Measurements from ENCODE around the gene CASKIN1.

The CASKIN1 gene

GRCh38 chr16:2237493-2238149 is 41.2 kb upstream of the CASKIN1 start:
- H3K9me3 ChIP-seq (ENCODE audit: insufficient read depth, low read depth, low read length), result no peaks in the 10 kb centered on the region
- peaks cover 3% of the 10 kb centered on the region; the same call in 1 of the 2 replicates for H3K4me1 ChIP-seq (ENCODE audit: insufficient read depth, low read length)
- peaks cover 33% of the 10 kb centered on the region for H3K27me3 ChIP-seq (ENCODE audit: insufficient read depth, low read length)
- peaks cover 16% of the 10 kb centered on the region for H3K36me3 ChIP-seq (ENCODE audit: insufficient read depth, low read depth, low read length)
- no peak overlapping the region for H3K27ac ChIP-seq (ENCODE audit: low read length)
- H3K4me3 ChIP-seq (ENCODE audit: low read length), result peak overlapping the region; percentile 42; the same call in 1 of the 2 replicates
- no peak overlapping the region for H3K9ac ChIP-seq (ENCODE audit: low read depth, low read length)

DNA sequence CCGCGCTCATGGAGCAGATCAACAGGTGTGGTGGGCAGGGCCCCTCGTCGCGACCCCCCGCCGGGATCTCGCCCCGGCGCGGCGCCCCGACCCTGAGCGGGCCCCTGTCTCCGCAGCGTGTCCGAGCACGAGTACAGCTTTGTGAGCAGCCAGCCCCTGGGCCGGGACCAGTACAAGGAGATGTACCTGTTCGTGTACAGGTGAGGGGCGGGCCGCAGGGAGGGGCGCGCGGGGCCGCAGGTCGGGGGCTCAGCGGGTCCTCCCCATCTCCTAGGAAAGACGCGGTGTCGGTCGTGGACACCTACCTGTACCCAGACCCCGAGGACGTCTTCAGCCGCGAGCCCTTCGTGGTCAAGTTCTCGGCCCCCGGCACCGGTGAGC is 40.7 kb upstream of the CASKIN1 start:
- Histone ChIP-seq H3K9ac (ENCODE audit: low read depth, low read length) (no peak overlapping the region), H3K4me3 (ENCODE audit: low read length) (peak overlapping the region; percentile 42; the same call in 1 of the 2 replicates), H3K9me3 (ENCODE audit: insufficient read depth, low read depth, low read length) (no peaks in the 10 kb centered on the region), H3K4me1 (ENCODE audit: insufficient read depth, low read length) (peaks cover 3% of the 10 kb centered on the region; the same call in 1 of the 2 replicates), H3K27me3 (ENCODE audit: insufficient read depth, low read length) (peaks cover 33% of the 10 kb centered on the region), H3K36me3 (ENCODE audit: insufficient read depth, low read depth, low read length) (peaks cover 16% of the 10 kb centered on the region), H3K27ac (ENCODE audit: low read length) (no peak overlapping the region)

DNA sequence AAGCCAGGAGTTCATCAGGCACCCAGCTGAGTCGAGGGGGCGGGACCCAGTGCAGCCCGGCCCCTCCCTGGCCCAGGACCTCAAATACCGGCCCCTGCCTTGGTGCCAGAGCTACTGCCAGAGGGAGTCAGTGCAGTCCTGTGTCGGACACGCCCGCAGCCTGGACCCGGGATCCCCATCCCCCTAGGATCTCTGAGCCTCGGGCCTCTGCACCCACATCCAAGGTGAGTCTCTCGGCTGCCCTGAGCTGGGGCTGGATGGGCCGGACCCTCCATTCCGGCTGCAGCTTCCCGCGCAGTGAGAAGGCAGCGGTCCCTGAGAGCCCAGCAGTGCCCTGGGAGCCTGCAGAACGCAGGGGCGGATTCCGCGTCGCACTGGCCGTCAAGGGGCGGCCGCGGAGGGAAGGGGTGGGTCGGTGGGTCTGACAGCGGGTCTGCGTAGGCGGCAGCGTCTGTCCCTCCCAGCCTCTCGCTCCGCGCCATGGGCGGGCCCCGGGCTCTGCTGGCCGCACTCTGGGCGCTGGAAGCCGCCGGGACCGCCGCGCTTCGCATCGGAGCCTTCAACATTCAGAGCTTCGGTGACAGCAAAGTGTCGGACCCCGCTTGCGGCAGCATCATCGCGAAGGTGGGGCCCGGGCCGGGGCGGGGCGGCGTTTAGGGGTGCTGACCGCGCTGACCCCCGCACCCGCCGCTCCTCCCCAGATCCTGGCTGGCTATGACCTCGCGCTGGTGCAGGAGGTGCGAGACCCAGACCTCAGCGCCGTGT is 40.1 kb upstream of the CASKIN1 start, which contains the start of gene DNASE1L2:
TSS of gene DNASE1L2 (plus strand) at position 108 of the 765 bp plus-strand sequence. CDS start at position 481, 373 bp downstream.
- Histone ChIP-seq H3K9ac (ENCODE audit: low read depth, low read length) (no peak within 1 kb of the TSS), H3K9me3 (ENCODE audit: insufficient read depth, low read depth, low read length) (no peaks in the 10 kb centered on the region), H3K27ac (ENCODE audit: low read length) (no peak within 1 kb of the TSS), H3K4me3 (ENCODE audit: low read length) (peak within 1 kb of the TSS; percentile 42; the same call in 1 of the 2 replicates), H3K36me3 (ENCODE audit: insufficient read depth, low read depth, low read length) (peaks cover 20% of the 10 kb centered on the region), H3K27me3 (ENCODE audit: insufficient read depth, low read length) (peaks cover 33% of the 10 kb centered on the region), H3K4me1 (ENCODE audit: insufficient read depth, low read length) (peaks cover 3% of the 10 kb centered on the region; the same call in 1 of the 2 replicates)

DNA sequence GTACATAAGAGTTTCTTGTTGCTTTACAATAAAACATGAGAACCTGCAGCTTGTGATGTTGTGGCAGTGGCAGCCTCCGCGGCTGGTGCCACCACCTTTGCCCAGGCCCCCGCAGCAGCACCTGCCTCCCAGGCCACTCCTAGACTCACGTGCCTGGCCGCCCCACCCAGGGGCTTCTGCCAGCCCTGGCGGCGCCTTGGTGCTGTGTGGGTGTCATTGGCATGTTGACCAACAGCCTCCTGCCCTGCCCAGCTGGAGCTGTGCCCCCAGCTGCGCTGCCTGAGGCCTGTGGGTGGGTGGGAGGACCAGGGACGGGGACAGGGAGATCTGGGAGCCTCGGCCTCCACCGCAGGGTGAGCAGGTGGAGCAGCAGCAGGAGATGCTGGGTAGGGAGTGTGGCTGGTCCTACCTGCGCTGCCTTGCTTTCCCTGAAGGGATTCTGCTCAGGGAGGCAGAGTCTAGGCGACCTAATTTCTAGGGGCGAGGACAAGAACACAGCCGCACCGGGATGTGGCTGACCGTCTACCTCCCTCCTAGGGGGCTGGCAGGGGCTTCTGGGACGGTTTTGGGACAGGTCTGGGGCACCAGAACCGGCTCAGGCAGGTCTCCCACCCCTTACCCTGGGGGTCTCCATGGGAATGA is 39.4 kb upstream of the CASKIN1 start:
- Histone ChIP-seq H3K36me3 (ENCODE audit: insufficient read depth, low read depth, low read length) (peaks cover 25% of the 10 kb centered on the region), H3K4me1 (ENCODE audit: insufficient read depth, low read length) (peaks cover 3% of the 10 kb centered on the region; the same call in 1 of the 2 replicates), H3K9ac (ENCODE audit: low read depth, low read length) (no peak overlapping the region), H3K27me3 (ENCODE audit: insufficient read depth, low read length) (peaks cover 33% of the 10 kb centered on the region), H3K9me3 (ENCODE audit: insufficient read depth, low read depth, low read length) (no peaks in the 10 kb centered on the region), H3K27ac (ENCODE audit: low read length) (no peak overlapping the region), H3K4me3 (ENCODE audit: low read length) (no peak overlapping the region)

GRCh38 chr16:2235234-2235651 is 38.8 kb upstream of the CASKIN1 start:
- H3K27me3 ChIP-seq (ENCODE audit: insufficient read depth, low read length), result peaks cover 33% of the 10 kb centered on the region
- H3K36me3 ChIP-seq (ENCODE audit: insufficient read depth, low read depth, low read length), result peaks cover 25% of the 10 kb centered on the region
- H3K9me3 ChIP-seq (ENCODE audit: insufficient read depth, low read depth, low read length), result no peaks in the 10 kb centered on the region
- H3K9ac ChIP-seq (ENCODE audit: low read depth, low read length), result no peak overlapping the region
- no peak overlapping the region for H3K4me3 ChIP-seq (ENCODE audit: low read length)
- H3K27ac ChIP-seq (ENCODE audit: low read length), result no peak overlapping the region
- peaks cover 3% of the 10 kb centered on the region; the same call in 1 of the 2 replicates for H3K4me1 ChIP-seq (ENCODE audit: insufficient read depth, low read length)

DNA sequence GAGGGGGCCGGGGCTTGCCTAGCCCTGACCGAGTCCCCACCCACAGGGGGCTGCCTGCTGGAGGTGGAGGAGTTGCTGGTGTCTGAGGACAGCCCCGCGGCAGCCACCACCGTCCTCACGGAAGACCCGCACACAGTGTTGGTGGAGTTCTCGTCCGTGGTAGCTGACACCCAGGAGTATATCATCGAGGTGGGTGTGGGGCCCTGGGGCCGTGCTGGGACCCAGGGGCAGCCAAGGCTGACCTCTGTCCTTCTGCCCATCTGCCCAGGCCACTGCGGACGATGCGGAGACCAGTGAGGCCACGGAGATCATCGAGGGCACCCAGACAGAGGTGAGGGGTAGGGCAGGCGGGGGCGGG is 38.4 kb upstream of the CASKIN1 start:
- peaks cover 33% of the 10 kb centered on the region for H3K27me3 ChIP-seq (ENCODE audit: insufficient read depth, low read length)
- H3K4me1 ChIP-seq (ENCODE audit: insufficient read depth, low read length), result peaks cover 3% of the 10 kb centered on the region; the same call in 1 of the 2 replicates
- no peak overlapping the region for H3K4me3 ChIP-seq (ENCODE audit: low read length)
- H3K9me3 ChIP-seq (ENCODE audit: insufficient read depth, low read depth, low read length), result no peaks in the 10 kb centered on the region
- H3K36me3 ChIP-seq (ENCODE audit: insufficient read depth, low read depth, low read length), result peaks cover 23% of the 10 kb centered on the region
- no peak overlapping the region for H3K9ac ChIP-seq (ENCODE audit: low read depth, low read length)
- H3K27ac ChIP-seq (ENCODE audit: low read length), result no peak overlapping the region

DNA sequence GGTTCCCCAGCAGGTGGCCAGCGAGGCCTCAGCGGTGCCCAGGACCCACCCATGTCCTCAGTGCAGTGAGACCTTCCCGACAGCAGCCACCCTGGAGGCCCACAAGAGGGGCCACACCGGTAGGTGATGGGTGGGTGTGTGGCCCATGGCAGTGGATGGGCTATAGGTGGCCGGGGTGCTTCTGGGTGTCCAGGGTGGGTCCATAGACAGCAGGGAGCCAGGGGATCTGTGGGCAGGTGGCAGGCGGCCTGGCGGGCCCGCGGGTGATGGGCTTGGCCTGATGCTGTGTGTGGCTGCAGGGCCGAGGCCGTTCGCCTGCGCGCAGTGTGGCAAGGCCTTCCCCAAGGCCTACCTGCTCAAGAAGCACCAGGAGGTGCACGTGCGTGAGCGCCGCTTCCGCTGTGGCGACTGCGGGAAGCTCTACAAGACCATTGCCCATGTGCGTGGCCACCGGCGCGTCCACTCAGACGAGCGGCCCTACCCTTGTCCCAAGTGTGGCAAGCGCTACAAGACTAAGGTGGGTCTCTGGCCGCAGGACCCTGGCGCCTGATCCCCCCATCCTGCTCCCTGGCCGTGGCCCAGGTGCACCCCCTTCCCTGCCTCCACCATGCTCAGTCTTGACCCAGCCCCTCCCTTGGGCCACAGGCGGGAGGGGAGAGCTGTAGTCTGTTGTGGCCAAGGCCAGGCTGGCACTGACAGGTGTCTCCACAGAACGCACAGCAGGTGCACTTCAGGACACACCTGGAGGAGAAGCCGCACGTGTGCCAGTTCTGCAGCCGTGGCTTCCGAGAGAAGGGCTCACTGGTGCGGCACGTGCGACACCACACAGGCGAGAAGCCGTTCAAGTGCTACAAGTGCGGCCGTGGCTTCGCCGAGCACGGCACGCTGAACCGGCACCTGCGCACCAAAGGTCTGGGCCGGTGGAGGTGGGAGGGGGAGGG is 37.7 kb upstream of the CASKIN1 start:
- Histone ChIP-seq H3K36me3 (ENCODE audit: insufficient read depth, low read depth, low read length) (peaks cover 27% of the 10 kb centered on the region), H3K9ac (ENCODE audit: low read depth, low read length) (no peak overlapping the region), H3K27ac (ENCODE audit: low read length) (no peak overlapping the region), H3K4me1 (ENCODE audit: insufficient read depth, low read length) (peaks cover 3% of the 10 kb centered on the region; the same call in 1 of the 2 replicates), H3K27me3 (ENCODE audit: insufficient read depth, low read length) (peaks cover 33% of the 10 kb centered on the region), H3K9me3 (ENCODE audit: insufficient read depth, low read depth, low read length) (no peaks in the 10 kb centered on the region), H3K4me3 (ENCODE audit: low read length) (no peak overlapping the region)

DNA sequence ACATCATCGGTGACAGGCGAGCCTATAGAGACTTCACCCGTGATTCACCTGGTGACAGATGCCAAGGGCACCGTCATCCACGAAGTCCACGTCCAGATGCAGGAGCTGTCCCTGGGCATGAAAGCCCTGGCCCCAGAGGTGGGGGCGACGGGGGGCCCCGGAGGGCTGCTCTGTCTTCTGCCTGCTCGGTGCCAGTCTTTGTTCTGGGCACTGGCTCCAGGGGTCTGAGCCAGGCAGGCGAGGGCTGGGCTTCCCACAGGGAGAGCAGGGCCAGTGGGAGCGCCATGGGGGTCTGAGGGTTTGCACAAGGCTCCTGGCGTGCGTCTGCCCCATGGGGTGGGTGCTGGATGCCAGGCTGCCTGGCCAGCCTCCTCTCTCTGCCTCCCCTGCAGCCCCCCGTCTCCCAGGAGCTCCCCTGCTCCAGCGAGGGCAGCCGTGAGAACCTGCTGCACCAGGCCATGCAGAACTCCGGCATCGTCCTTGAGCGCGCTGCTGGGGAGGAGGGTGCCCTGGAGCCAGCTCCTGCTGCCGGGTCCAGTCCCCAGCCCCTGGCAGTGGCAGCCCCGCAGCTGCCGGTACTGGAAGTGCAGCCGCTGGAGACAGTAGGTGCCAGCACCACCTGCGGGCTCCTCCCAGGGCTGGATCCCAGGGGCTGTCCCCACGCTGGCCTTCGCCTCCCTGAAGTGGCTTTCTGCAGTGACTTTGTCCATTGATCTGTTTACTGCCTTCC is 36.8 kb upstream of the CASKIN1 start:
- Histone ChIP-seq H3K9me3 (ENCODE audit: insufficient read depth, low read depth, low read length) (no peaks in the 10 kb centered on the region), H3K9ac (ENCODE audit: low read depth, low read length) (no peak overlapping the region), H3K4me1 (ENCODE audit: insufficient read depth, low read length) (peaks cover under 1% of the 10 kb centered on the region; the same call in 1 of the 2 replicates), H3K27ac (ENCODE audit: low read length) (no peak overlapping the region), H3K36me3 (ENCODE audit: insufficient read depth, low read depth, low read length) (peaks cover 31% of the 10 kb centered on the region), H3K4me3 (ENCODE audit: low read length) (no peak overlapping the region), H3K27me3 (ENCODE audit: insufficient read depth, low read length) (peaks cover 25% of the 10 kb centered on the region)

GRCh38 chr16:2232094-2232990 is 35.9 kb upstream of the CASKIN1 start:
- H3K36me3 ChIP-seq (ENCODE audit: insufficient read depth, low read depth, low read length), result peaks cover 31% of the 10 kb centered on the region
- no peak overlapping the region for H3K27ac ChIP-seq (ENCODE audit: low read length)
- no peak overlapping the region for H3K9ac ChIP-seq (ENCODE audit: low read depth, low read length)
- no peaks in the 10 kb centered on the region for H3K9me3 ChIP-seq (ENCODE audit: insufficient read depth, low read depth, low read length)
- H3K27me3 ChIP-seq (ENCODE audit: insufficient read depth, low read length), result peaks cover 17% of the 10 kb centered on the region
- H3K4me3 ChIP-seq (ENCODE audit: low read length), result no peak overlapping the region
- H3K4me1 ChIP-seq (ENCODE audit: insufficient read depth, low read length), result no peaks in the 10 kb centered on the region; the same call in 1 of the 2 replicates

All from iPS-20b (cell line).